Cardiac fibroblast (primary cell): ENCODE data around the gene ATP6V0A4.

Experiments used
- DNase-seq, 2 donors: peaks; one replicate each; pipeline versions ENCODE4 v3.0.0 to v3.0.0-alpha.2; 2010; ENCODE audit warnings: low read depth in 2 of 2
- H3K4me3 ChIP-seq, 2 donors: replicated peaks in 1 of 2; 1 replicate in 1 of 2; 2 replicates in 1 of 2; pipeline ENCODE4 v1.5.1; 2011; ENCODE audit warnings: low read depth in 2 of 2, low read length in 2 of 2, mild to moderate bottlenecking in 2 of 2, moderate library complexity in 1 of 2
- CTCF ChIP-seq: IDR thresholded peaks from one replicate; pipeline ENCODE4 v1.5.1; 2011; ENCODE audit warnings: low read depth, mild to moderate bottlenecking, low read length, inconsistent platforms

ATP6V0A4 gene

GRCh38 chr7:138729444-138729843, 68.6 kb downstream of the ATP6V0A4 start:
- no peak for TF ChIP-seq CTCF
- H3K4me3 ChIP-seq = no peak overlapping the region
- DNase-seq = no peak

- no peak overlapping the region for H3K4me3 ChIP-seq
- DNase-seq = no peak
- TF ChIP-seq CTCF = no peak
Observed at GRCh38 chr7:138727336-138728099, 70.5 kb downstream of the ATP6V0A4 start.

GRCh38 chr7:138726288-138726687, 71.7 kb downstream of the ATP6V0A4 start:
- DNase-seq = no peak
- TF ChIP-seq CTCF = no peak

GRCh38 chr7:138720286-138720685, 77.7 kb downstream of the ATP6V0A4 start:
- no peak overlapping the region for H3K4me3 ChIP-seq
- DNase-seq = no peak
- TF ChIP-seq CTCF = no peak

More at GRCh38 chr7:138726288-138726687, 71.7 kb downstream of the ATP6V0A4 start:
- no peak overlapping the region for H3K4me3 ChIP-seq

- no peak for TF ChIP-seq CTCF
- H3K4me3 ChIP-seq = no peak overlapping the region
- no peak for DNase-seq
Observed at GRCh38 chr7:138716889-138717288, 81.1 kb downstream of the ATP6V0A4 start.

- H3K4me3 ChIP-seq = no peak overlapping the region
- DNase-seq = no peak
- no peak for TF ChIP-seq CTCF
Observed at GRCh38 chr7:138713191-138713590, 84.8 kb downstream of the ATP6V0A4 start.

GRCh38 chr7:138712652-138713051, 85.3 kb downstream of the ATP6V0A4 start:
- no peak for TF ChIP-seq CTCF
- H3K4me3 ChIP-seq = no peak overlapping the region
- DNase-seq = no peak
